ENCODE measurements around the gene NKX2-8.

Gene NKX2-8

GRCh38 chr14:36582011-36582873 is at the start of gene NKX2-8:
TSS of gene NKX2-8 (minus strand) at chr14:36582614. CDS start at chr14:36582389, 225 bp downstream.
- Histone ChIP-seq H3K4me3 (ENCODE audit: low read length) (no peak within 1 kb of the TSS), H3K4me1 (ENCODE audit: low read length) (no peaks in the 10 kb centered on the region), H3K27me3 (replicated peaks; ENCODE audit: insufficient read depth, low read length) (no peaks in the 10 kb centered on the region)

GRCh38 chr14:36627981-36628380 is 45.6 kb upstream of the NKX2-8 start:
- H2AFZ ChIP-seq (ENCODE audit: low read length) = no peak overlapping the region

More at GRCh38 chr14:36582011-36582873, at the start of gene NKX2-8:
- TF ChIP-seq EZH2 (optimal IDR thresholded peaks at IDR 0.05; ENCODE audit: low read depth, low read length) (no peak), EZH2phosphoT487 (IDR thresholded peaks at IDR 0.05; ENCODE audit: low read length) (no peak)
- DNase-seq = no peak
- H3K79me2 ChIP-seq (ENCODE audit: low read length) = no peaks in the 10 kb centered on the region
- H3K4me2 ChIP-seq (ENCODE audit: low read depth, low read length) = no peak within 1 kb of the TSS
- no peaks in the 10 kb centered on the region for H3K36me3 ChIP-seq (replicated peaks; ENCODE audit: insufficient read depth, low read length)
- H3K9me2 ChIP-seq (replicated peaks; ENCODE audit: insufficient read depth, low read length) = no peaks in the 10 kb centered on the region
- no peaks in the 10 kb centered on the region for H3F3A ChIP-seq (ENCODE audit: insufficient read depth, low read length)
- no peaks in the 10 kb centered on the region for H3K9me3 ChIP-seq (replicated peaks; ENCODE audit: insufficient read depth, low read length)
- no peak within 1 kb of the TSS for H2AFZ ChIP-seq (ENCODE audit: low read length)
- no peaks in the 10 kb centered on the region for H4K20me1 ChIP-seq (ENCODE audit: insufficient read depth, low read length)
- H3K9ac ChIP-seq (ENCODE audit: low read length) = no peak within 1 kb of the TSS
- no peak within 1 kb of the TSS for H3K27ac ChIP-seq (ENCODE audit: low read length)

GRCh38 chr14:36626151-36626550 is 43.7 kb upstream of the NKX2-8 start:
- Histone ChIP-seq H2AFZ (ENCODE audit: low read length) (no peak overlapping the region), H3K27ac (ENCODE audit: low read length) (no peak overlapping the region), H3K79me2 (ENCODE audit: low read length) (no peaks in the 10 kb centered on the region), H3K9ac (ENCODE audit: low read length) (no peak overlapping the region), H3K4me3 (ENCODE audit: low read length) (no peak overlapping the region), H3K9me3 (replicated peaks; ENCODE audit: insufficient read depth, low read length) (no peaks in the 10 kb centered on the region), H4K20me1 (ENCODE audit: insufficient read depth, low read length) (no peaks in the 10 kb centered on the region), H3F3A (ENCODE audit: insufficient read depth, low read length) (no peaks in the 10 kb centered on the region), H3K27me3 (replicated peaks; ENCODE audit: insufficient read depth, low read length) (no peaks in the 10 kb centered on the region), H3K4me2 (ENCODE audit: low read depth, low read length) (no peak overlapping the region), H3K9me2 (replicated peaks; ENCODE audit: insufficient read depth, low read length) (no peaks in the 10 kb centered on the region), H3K4me1 (ENCODE audit: low read length) (no peaks in the 10 kb centered on the region), H3K36me3 (replicated peaks; ENCODE audit: insufficient read depth, low read length) (no peaks in the 10 kb centered on the region)
- TF ChIP-seq CTCF (IDR thresholded peaks at IDR 0.05; ENCODE audit: low read length) (no peak), EZH2 (optimal IDR thresholded peaks at IDR 0.05; ENCODE audit: low read depth, low read length) (no peak), EZH2phosphoT487 (IDR thresholded peaks at IDR 0.05; ENCODE audit: low read length) (no peak)
- no peak for DNase-seq

More at GRCh38 chr14:36627981-36628380, 45.6 kb upstream of the NKX2-8 start:
- H3K27ac ChIP-seq (ENCODE audit: low read length) = no peak overlapping the region
- no peaks in the 10 kb centered on the region for H3K36me3 ChIP-seq (replicated peaks; ENCODE audit: insufficient read depth, low read length)
- H3K4me3 ChIP-seq (ENCODE audit: low read length) = no peak overlapping the region
- H3K9me2 ChIP-seq (replicated peaks; ENCODE audit: insufficient read depth, low read length) = no peaks in the 10 kb centered on the region
- no peak overlapping the region for H3K4me2 ChIP-seq (ENCODE audit: low read depth, low read length)
- H3K9me3 ChIP-seq (replicated peaks; ENCODE audit: insufficient read depth, low read length) = no peaks in the 10 kb centered on the region
- H3F3A ChIP-seq (ENCODE audit: insufficient read depth, low read length) = no peaks in the 10 kb centered on the region
- no peaks in the 10 kb centered on the region for H3K79me2 ChIP-seq (ENCODE audit: low read length)
- no peak overlapping the region for H3K9ac ChIP-seq (ENCODE audit: low read length)
- no peak for DNase-seq
- TF ChIP-seq CTCF (IDR thresholded peaks at IDR 0.05; ENCODE audit: low read length) (no peak), EZH2phosphoT487 (IDR thresholded peaks at IDR 0.05; ENCODE audit: low read length) (no peak)
- no peaks in the 10 kb centered on the region for H3K27me3 ChIP-seq (replicated peaks; ENCODE audit: insufficient read depth, low read length)
- H3K4me1 ChIP-seq (ENCODE audit: low read length) = no peaks in the 10 kb centered on the region
- H4K20me1 ChIP-seq (ENCODE audit: insufficient read depth, low read length) = no peaks in the 10 kb centered on the region

DNA sequence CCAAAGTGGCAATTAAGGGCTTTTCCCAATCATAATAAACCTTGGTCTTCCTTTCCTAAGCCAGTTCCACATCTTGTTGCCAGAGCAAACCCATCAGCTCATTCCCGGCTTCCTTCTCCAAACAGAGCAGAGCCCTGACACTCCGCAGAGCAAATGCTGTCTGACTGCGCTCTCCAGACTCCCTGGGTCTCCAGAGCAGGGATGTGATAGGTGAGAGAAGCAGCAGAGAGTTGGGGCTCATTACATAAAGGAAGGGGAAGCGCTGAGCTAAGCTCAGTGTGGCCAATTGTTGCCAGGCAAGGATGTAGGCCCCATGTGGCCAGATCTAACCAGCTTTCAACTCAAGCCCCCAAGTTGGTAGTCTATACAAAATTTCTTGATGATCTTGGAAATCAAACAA is 43.0 kb upstream of the NKX2-8 start:
- Histone ChIP-seq H3K9me2 (replicated peaks; ENCODE audit: insufficient read depth, low read length) (no peaks in the 10 kb centered on the region), H3K9ac (ENCODE audit: low read length) (no peak overlapping the region), H3K4me1 (ENCODE audit: low read length) (no peaks in the 10 kb centered on the region), H3K27me3 (replicated peaks; ENCODE audit: insufficient read depth, low read length) (no peaks in the 10 kb centered on the region), H3K4me2 (ENCODE audit: low read depth, low read length) (no peak overlapping the region), H3K4me3 (ENCODE audit: low read length) (no peak overlapping the region), H3F3A (ENCODE audit: insufficient read depth, low read length) (no peaks in the 10 kb centered on the region), H3K36me3 (replicated peaks; ENCODE audit: insufficient read depth, low read length) (no peaks in the 10 kb centered on the region), H2AFZ (ENCODE audit: low read length) (no peak overlapping the region), H3K79me2 (ENCODE audit: low read length) (no peaks in the 10 kb centered on the region), H4K20me1 (ENCODE audit: insufficient read depth, low read length) (no peaks in the 10 kb centered on the region), H3K27ac (ENCODE audit: low read length) (no peak overlapping the region), H3K9me3 (replicated peaks; ENCODE audit: insufficient read depth, low read length) (no peaks in the 10 kb centered on the region)
- TF ChIP-seq EZH2phosphoT487 (IDR thresholded peaks at IDR 0.05; ENCODE audit: low read length) (no peak), EZH2 (optimal IDR thresholded peaks at IDR 0.05; ENCODE audit: low read depth, low read length) (no peak), CTCF (IDR thresholded peaks at IDR 0.05; ENCODE audit: low read length) (no peak)
- DNase-seq = no peak

Data from MM.1S (cell line).